Measurements from ENCODE around the gene LYZ. TPM values are rescaled to one million over a fixed set of nuclear protein-coding genes. Genes with fewer than 3 reads are reported as not detected.
"Not testable (repeated sequence)": the region's sequence is repeated elsewhere in the genome, so short reads cannot be mapped to it uniquely, and the experiment has no call there.

The LYZ gene
- total RNA-seq, 3 donors from 2014 or later (not counting 1 experiment from before 2014, with no cell fraction given): 83.1 to 337 (median 146) TPM

DNA sequence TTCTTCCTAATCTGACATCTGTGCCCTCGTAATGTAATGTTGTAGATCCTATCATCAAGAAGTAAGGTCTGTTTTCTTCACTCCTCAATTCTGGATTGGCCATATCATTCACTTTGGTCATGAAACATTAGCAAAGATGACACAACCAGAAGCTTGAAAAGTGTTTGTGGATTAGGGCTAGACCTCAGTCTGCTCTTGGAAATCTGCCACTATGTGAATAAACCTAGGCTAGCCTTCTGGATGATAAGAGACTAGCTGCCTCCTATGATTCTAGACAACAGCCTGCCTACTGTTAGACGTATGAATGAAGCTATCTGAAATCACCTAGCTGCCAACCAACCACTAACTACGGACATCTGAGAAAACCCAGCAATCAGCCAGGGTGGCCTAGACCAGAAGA, 38.7 kb upstream of the LYZ start:
- Mint-ChIP-seq H3K9me3 (peaks cover 0 to 7% of the 10 kb centered on the region in 2 donors), H3K4me3 (no peak overlapping the region), H3K36me3 (peaks cover 10% of the 10 kb centered on the region), H3K27ac (no peak overlapping the region), H3K27me3 (ENCODE audit: low read depth in 2 of 2) (peaks cover 7 to 10% of the 10 kb centered on the region in 2 donors), H3K4me1 (no peaks in the 10 kb centered on the region)
- Histone ChIP-seq H3K27me3 (ENCODE audit: control insufficient read depth, insufficient read depth, low read length) (no peaks in the 10 kb centered on the region), H3K9me3 (ENCODE audit: control insufficient read depth, insufficient read depth, low read length) (no peaks in the 10 kb centered on the region), H3K27ac (ENCODE audit: low read length) (no peak overlapping the region), H3K4me3 (ENCODE audit: low read length) (no peak overlapping the region), H3K4me1 (ENCODE audit: control insufficient read depth, insufficient read depth, low read length) (no peaks in the 10 kb centered on the region), H3K36me3 (ENCODE audit: control insufficient read depth, insufficient read depth, low read length) (no peaks in the 10 kb centered on the region)
- ATAC-seq (no peak), DNase-seq (no peak)
- intact Hi-C loops (cut with micrococcal nuclease): no loop called here
- 100% methylated on average over 2 of the region's 3 CpGs for WGBS (ENCODE audit: insufficient coverage)
- TF ChIP-seq, protein P1, sequence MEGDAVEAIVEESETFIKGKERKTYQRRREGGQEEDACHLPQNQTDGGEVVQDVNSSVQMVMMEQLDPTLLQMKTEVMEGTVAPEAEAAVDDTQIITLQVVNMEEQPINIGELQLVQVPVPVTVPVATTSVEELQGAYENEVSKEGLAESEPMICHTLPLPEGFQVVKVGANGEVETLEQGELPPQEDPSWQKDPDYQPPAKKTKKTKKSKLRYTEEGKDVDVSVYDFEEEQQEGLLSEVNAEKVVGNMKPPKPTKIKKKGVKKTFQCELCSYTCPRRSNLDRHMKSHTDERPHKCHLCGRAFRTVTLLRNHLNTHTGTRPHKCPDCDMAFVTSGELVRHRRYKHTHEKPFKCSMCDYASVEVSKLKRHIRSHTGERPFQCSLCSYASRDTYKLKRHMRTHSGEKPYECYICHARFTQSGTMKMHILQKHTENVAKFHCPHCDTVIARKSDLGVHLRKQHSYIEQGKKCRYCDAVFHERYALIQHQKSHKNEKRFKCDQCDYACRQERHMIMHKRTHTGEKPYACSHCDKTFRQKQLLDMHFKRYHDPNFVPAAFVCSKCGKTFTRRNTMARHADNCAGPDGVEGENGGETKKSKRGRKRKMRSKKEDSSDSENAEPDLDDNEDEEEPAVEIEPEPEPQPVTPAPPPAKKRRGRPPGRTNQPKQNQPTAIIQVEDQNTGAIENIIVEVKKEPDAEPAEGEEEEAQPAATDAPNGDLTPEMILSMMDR (IDR thresholded peaks at IDR 0.05): no peak

DNA sequence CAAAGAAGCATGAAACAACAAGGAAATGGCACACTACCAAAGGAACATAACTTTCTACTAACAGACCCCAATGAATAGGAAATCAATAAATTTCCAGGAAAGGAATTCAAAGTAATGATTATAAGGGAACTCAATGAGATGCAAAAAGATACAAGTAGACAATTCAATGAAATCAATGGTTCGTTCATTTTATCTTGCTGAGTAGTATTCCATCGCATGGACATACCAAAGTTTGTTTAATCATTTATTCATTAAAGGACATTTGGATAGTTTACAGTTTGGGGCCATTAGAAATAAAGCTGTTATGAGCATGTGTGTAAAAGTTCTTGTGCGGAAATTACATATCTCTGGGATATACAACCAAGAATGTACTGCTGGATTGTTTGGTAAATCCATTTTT, 35.0 kb upstream of the LYZ start:
- Histone ChIP-seq H3K4me3 (ENCODE audit: low read length) (no peak overlapping the region), H3K36me3 (ENCODE audit: control insufficient read depth, insufficient read depth, low read length) (no peaks in the 10 kb centered on the region), H3K9me3 (ENCODE audit: control insufficient read depth, insufficient read depth, low read length) (no peaks in the 10 kb centered on the region), H3K4me1 (ENCODE audit: control insufficient read depth, insufficient read depth, low read length) (no peaks in the 10 kb centered on the region), H3K27me3 (ENCODE audit: control insufficient read depth, insufficient read depth, low read length) (no peaks in the 10 kb centered on the region), H3K27ac (ENCODE audit: low read length) (no peak overlapping the region)
- 100% methylated on average over 2 of the region's 3 CpGs for WGBS (ENCODE audit: insufficient coverage)
- TF ChIP-seq, protein P1 (IDR thresholded peaks at IDR 0.05): no peak
- no peak for DNase-seq
- no peak overlapping the region for H3K27ac Mint-ChIP-seq
- intact Hi-C loops (cut with micrococcal nuclease): no loop called here
- no peak overlapping the region for H3K4me3 Mint-ChIP-seq
- no peaks in the 10 kb centered on the region for H3K9me3 Mint-ChIP-seq
- no peak for ATAC-seq
- no peaks in the 10 kb centered on the region for H3K4me1 Mint-ChIP-seq
- no peaks in the 10 kb centered on the region for H3K27me3 Mint-ChIP-seq (ENCODE audit: low read depth in 2 of 2)
- H3K36me3 Mint-ChIP-seq: no peaks in the 10 kb centered on the region

DNA sequence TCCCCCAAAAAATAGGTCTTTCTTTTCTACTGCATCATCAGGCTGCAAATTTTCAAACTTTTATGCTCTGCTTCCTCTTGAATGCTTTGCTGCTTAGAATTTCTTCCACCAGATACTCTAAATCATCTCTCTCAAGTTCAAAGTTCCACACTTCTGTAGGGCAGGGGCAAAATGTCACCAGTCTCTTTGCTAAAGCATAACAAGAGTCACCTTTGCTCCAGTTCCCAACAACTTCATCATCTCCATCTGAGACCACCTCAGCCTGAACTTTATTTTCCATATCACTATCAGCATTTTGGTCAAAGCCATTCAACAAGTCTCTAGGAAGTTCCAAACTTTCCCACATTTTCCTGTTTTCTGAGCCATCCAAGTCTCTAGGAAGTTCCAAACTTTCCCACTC, 31.4 kb upstream of the LYZ start:
- H3K27ac ChIP-seq (ENCODE audit: low read length); H3K4me3 Mint-ChIP-seq; H3K4me1 ChIP-seq (ENCODE audit: control insufficient read depth, insufficient read depth, low read length); H3K36me3 Mint-ChIP-seq; DNase-seq; H3K27me3 ChIP-seq (ENCODE audit: control insufficient read depth, insufficient read depth, low read length); H3K36me3 ChIP-seq (ENCODE audit: control insufficient read depth, insufficient read depth, low read length); H3K27ac Mint-ChIP-seq; H3K9me3 ChIP-seq (ENCODE audit: control insufficient read depth, insufficient read depth, low read length); ATAC-seq; H3K9me3 Mint-ChIP-seq; intact Hi-C loops (cut with micrococcal nuclease); H3K4me3 ChIP-seq (ENCODE audit: low read length); H3K4me1 Mint-ChIP-seq: not testable (repeated sequence)
- H3K27me3 Mint-ChIP-seq (ENCODE audit: low read depth in 2 of 2): peaks cover 12 to 20% of the 10 kb centered on the region in 2 donors

DNA sequence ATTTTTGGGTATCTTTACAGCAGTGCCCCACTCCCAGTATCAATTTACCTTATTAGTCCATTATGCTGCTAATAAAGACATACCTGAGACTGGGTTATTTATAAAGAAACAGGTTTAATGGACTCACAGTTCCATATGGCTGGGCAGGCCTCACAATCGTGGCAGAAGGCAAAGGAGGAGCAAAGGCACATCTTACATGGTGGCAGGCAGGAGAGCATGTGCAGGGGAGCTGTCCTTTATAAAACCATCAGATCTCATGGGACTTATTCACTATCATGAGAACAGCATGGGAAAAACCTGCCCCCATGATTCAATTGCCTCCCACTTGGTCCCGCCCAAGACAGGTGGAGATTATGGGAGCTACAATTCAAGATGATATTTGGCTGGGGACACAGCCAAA, 30.9 kb upstream of the LYZ start:
- H3K9me3 ChIP-seq (ENCODE audit: control insufficient read depth, insufficient read depth, low read length); H3K36me3 Mint-ChIP-seq; H3K9me3 Mint-ChIP-seq; H3K4me3 ChIP-seq (ENCODE audit: low read length); H3K36me3 ChIP-seq (ENCODE audit: control insufficient read depth, insufficient read depth, low read length); ATAC-seq; H3K27me3 ChIP-seq (ENCODE audit: control insufficient read depth, insufficient read depth, low read length); DNase-seq; intact Hi-C loops (cut with micrococcal nuclease); H3K4me3 Mint-ChIP-seq; H3K27ac ChIP-seq (ENCODE audit: low read length); H3K27ac Mint-ChIP-seq; H3K4me1 ChIP-seq (ENCODE audit: control insufficient read depth, insufficient read depth, low read length); H3K4me1 Mint-ChIP-seq: not testable (repeated sequence)
- H3K27me3 Mint-ChIP-seq (ENCODE audit: low read depth in 2 of 2): peaks cover 12 to 20% of the 10 kb centered on the region in 2 donors
- 63% methylated on average over 1 of the region's 2 CpGs for WGBS (ENCODE audit: insufficient coverage)

DNA sequence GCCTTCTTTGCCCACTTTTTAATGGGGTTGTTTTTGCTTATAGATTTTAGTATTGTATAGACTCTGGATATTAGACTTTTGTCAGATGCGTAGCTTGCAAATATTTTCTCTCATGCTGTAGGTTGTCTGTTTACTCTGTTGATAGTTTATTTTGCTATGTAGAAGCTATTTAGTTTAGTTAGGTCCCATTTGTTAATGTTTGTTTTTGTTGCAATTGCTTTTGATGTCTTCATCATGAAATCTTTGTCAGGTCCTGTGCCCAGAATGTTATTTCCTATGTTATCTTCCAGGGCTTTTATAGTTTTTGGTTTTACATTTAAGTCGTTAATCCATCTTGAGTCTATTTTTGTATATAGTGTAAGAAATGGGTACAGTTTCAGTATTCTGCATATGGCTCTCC, 30.0 kb upstream of the LYZ start:
- Histone ChIP-seq H3K36me3 (ENCODE audit: control insufficient read depth, insufficient read depth, low read length) (no peaks in the 10 kb centered on the region), H3K9me3 (ENCODE audit: control insufficient read depth, insufficient read depth, low read length) (no peaks in the 10 kb centered on the region), H3K27me3 (ENCODE audit: control insufficient read depth, insufficient read depth, low read length) (peaks cover 4% of the 10 kb centered on the region), H3K4me3 (ENCODE audit: low read length) (no peak overlapping the region), H3K4me1 (ENCODE audit: control insufficient read depth, insufficient read depth, low read length) (no peaks in the 10 kb centered on the region), H3K27ac (ENCODE audit: low read length) (no peak overlapping the region)
- no peak overlapping the region for H3K27ac Mint-ChIP-seq
- DNase-seq: no peak
- no peaks in the 10 kb centered on the region for H3K4me1 Mint-ChIP-seq
- H3K9me3 Mint-ChIP-seq: no peaks in the 10 kb centered on the region
- ATAC-seq: no peak
- H3K27me3 Mint-ChIP-seq (ENCODE audit: low read depth in 2 of 2): peaks cover 12 to 20% of the 10 kb centered on the region in 2 donors
- no peak overlapping the region for H3K4me3 Mint-ChIP-seq
- peaks cover 7% of the 10 kb centered on the region for H3K36me3 Mint-ChIP-seq
- intact Hi-C loops (cut with micrococcal nuclease): no loop called here
- TF ChIP-seq, protein P1 (IDR thresholded peaks at IDR 0.05): no peak
- 79% methylated on average over 2 of the region's 2 CpGs for WGBS (ENCODE audit: insufficient coverage)
